Lung (tissue), 12 donors: ENCODE data around the gene CDRT4. TPM values are rescaled to one million over a fixed set of nuclear protein-coding genes. Genes with fewer than 3 reads are reported as not detected.

ENCODE experiments used
- ATAC-seq: fragments of 200-7000 bp; cut with Tn5 transposase; one replicate; pipeline ENCODE4 v1.9.1; 2020; ENCODE audit warnings: moderate number of reproducible peaks; ENCODE audit not compliant: insufficient read depth, low FRiP score
- DNase-seq, 3 donors: peaks; one replicate each; pipeline ENCODE4 v3.0.0-alpha.2; 2013 to 2017
- H3K27ac ChIP-seq, 2 donors: one replicate each; pipeline ENCODE4 v1.5.1; 2013; ENCODE audit warnings: mild to moderate bottlenecking in 2 of 2, moderate library complexity in 2 of 2, control low read depth in 1 of 2, inconsistent platforms in 1 of 2, low read depth in 1 of 2, low read length in 1 of 2
- H3K27me3 ChIP-seq, 3 donors: one replicate each; pipeline ENCODE4 v1.5.1; 2013; ENCODE audit warnings: low read length in 2 of 3; ENCODE audit not compliant: control insufficient read depth in 3 of 3, insufficient read depth in 3 of 3
- H3K36me3 ChIP-seq, 4 donors: one replicate each; pipeline ENCODE4 v1.5.1; 2013; ENCODE audit warnings: low read length in 4 of 4, mild to moderate bottlenecking in 1 of 4, moderate library complexity in 1 of 4; ENCODE audit not compliant: control insufficient read depth in 4 of 4, insufficient read depth in 4 of 4
- H3K4me1 ChIP-seq, 5 donors: one replicate each; pipeline ENCODE4 v1.5.1; 2013; ENCODE audit warnings: low read length in 5 of 5, mild to moderate bottlenecking in 2 of 5, moderate library complexity in 1 of 5; ENCODE audit not compliant: control insufficient read depth in 5 of 5, insufficient read depth in 5 of 5
- H3K4me3 ChIP-seq: one replicate; pipeline ENCODE4 v1.5.1; 2013; ENCODE audit warnings: mild to moderate bottlenecking, control low read depth, moderate library complexity
- H3K9ac ChIP-seq, 2 donors: one replicate each; pipeline ENCODE4 v1.5.1; 2013; ENCODE audit warnings: low read length in 2 of 2, control low read depth in 1 of 2; ENCODE audit not compliant: insufficient read depth in 1 of 2
- H3K9me3 ChIP-seq, 4 donors: one replicate each; pipeline ENCODE4 v1.5.1; 2013; ENCODE audit warnings: low read length in 3 of 4, mild to moderate bottlenecking in 1 of 4, moderate library complexity in 1 of 4; ENCODE audit not compliant: control insufficient read depth in 4 of 4, insufficient read depth in 3 of 4
- CTCF ChIP-seq: IDR thresholded peaks from 2 replicates; pipeline ENCODE4 v1.5.1; 2012; ENCODE audit warnings: mild to moderate bottlenecking; ENCODE audit errors: control extremely low read depth, extremely low read depth
- WGBS, 2 donors: extraction: QIAGEN DNeasy Blood & Tissue Kit; methylation state at CpG; one replicate each; pipeline ENCODE4 v1.1.7; 2013; 5-methylcytosine and 5-hydroxymethylcytosine counted together
- polyA plus RNA-seq, 2 donors: library from polyadenylated mRNA; stranded (reverse); fragments of 200-250 nt; gene quantifications; one replicate each; pipeline ENCODE4 v1.2.1, GENCODE V29; 2013
- total RNA-seq, 2 donors: library from RNA; depleted of rRNA in 1 of 2; stranded (reverse); fragments of >200 nt in 1 of 2; gene quantifications; one replicate each; pipeline ENCODE4 v1.2.1, GENCODE V29; 2014 to 2021
- donor health status: control.
- donor health status: control.
- donor health status: Bipolar disorder and iron deficiency.
- donor health status: healthy.
- donor health status: DM: yes; HTN: yes; CAD: no.

CDRT4 gene
- total and polyA plus RNA-seq, 4 donors, result 0.48 to 8.7 (median 8.6) TPM

GRCh38 chr17:15457723-15458094 lies 9.7 kb downstream of the CDRT4 start:
- no peak for TF ChIP-seq CTCF
- ATAC-seq, result no peak
- Histone ChIP-seq H3K4me1 (peaks cover 2 to 40% (median 20%) of the 10 kb centered on the region in 5 donors), H3K4me3 (no peak overlapping the region), H3K27ac (peak overlapping the region in 1 of 2 donors; percentile 75), H3K9ac (peak overlapping the region in 1 of 2 donors; percentile 52), H3K27me3 (no peaks in the 10 kb centered on the region), H3K9me3 (no peaks in the 10 kb centered on the region), H3K36me3 (peaks cover 0 to 2% (median 0%) of the 10 kb centered on the region in 4 donors)
- DNase-seq, result no peak
- 63 to 69% methylated on average over 7 of the region's 7 CpGs for WGBS, 2 donors

GRCh38 chr17:15456972-15457722 lies 10.3 kb downstream of the CDRT4 start:
- ATAC-seq, result peak; percentile 28
- Histone ChIP-seq H3K36me3 (peaks cover 0 to 2% (median 0%) of the 10 kb centered on the region in 4 donors), H3K4me3 (no peak overlapping the region), H3K27me3 (no peaks in the 10 kb centered on the region), H3K4me1 (peaks cover 2 to 43% (median 16%) of the 10 kb centered on the region in 5 donors), H3K9ac (peak overlapping the region; percentile 19 to 52), H3K27ac (peak overlapping the region; percentile 36 to 75), H3K9me3 (no peaks in the 10 kb centered on the region)
- TF ChIP-seq CTCF, result no peak
- peak; percentile 83 to 92 (median 92) for DNase-seq
- 57 to 75% methylated on average over 16 of the region's 16 CpGs for WGBS, 2 donors

- no peak for DNase-seq
- Histone ChIP-seq H3K27ac (peak overlapping the region in 1 of 2 donors; percentile 80), H3K36me3 (peaks cover 0 to 2% (median 0%) of the 10 kb centered on the region in 4 donors), H3K4me1 (peaks cover 2 to 43% (median 16%) of the 10 kb centered on the region in 5 donors), H3K27me3 (no peaks in the 10 kb centered on the region), H3K4me3 (no peak overlapping the region), H3K9me3 (no peaks in the 10 kb centered on the region), H3K9ac (no peak overlapping the region)
- TF ChIP-seq CTCF, result no peak
- WGBS, 2 donors, result 88 to 92% methylated on average over 6 of the region's 6 CpGs
- ATAC-seq, result no peak
These were observed 10.9 kb downstream of the CDRT4 start for GRCh38 chr17:15456496-15456895.
